ENCODE results near the gene FOXRED1.
"Not testable (repeated sequence)": the region's sequence is repeated elsewhere in the genome, so short reads cannot be mapped to it uniquely, and the experiment has no call there.

Gene FOXRED1

DNA sequence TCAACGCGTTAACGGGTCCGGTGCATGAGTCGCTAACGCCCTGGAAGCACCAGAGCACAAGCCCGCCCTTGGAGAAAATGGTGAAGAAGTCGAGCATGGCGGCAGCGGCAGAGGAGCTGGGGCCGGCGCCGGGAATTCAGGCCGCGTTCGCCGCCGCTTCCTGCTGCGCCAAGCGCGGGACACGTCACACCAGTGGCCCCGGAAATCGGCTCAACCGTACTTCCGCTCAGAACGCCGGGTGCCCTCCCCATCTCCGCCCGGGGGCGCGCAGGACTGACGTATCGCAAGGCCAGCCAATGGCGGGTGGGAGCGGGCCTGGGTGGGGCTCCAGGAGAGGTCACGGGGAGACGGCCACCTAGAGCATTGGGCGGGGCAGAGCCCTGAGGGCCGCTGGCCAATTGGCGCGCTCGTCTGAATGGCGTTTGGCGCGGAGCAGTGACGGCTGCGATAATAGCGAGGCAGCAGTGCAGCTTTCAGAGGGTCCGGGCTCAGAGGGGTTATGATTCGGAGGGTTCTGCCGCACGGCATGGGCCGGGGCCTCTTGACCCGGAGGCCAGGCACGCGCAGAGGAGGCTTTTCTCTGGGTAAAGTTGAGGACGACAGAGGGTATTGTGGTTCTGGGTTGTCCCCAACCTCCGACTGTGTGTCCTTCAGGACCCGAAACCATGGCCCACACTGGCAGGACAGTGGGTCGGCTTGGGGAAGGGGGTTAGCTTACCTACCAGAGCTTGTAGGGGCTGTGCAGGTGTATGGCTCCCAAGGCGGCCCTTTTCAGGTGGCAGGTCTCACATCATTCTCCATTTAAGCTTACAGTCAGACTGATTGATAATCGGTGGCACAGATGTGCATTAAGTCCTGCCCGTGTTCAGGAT lies at the start of gene FOXRED1, which contains the start of gene SRPRA:
Gene FOXRED1, plus strand, starts transcription at position 447 of the 872 bp plus-strand sequence. Its CDS starts 53 bp downstream, at position 500.
Gene SRPRA, minus strand, starts transcription at position 188 of the 872 bp plus-strand sequence. Its CDS starts 91 bp downstream, at position 97.
- peak; percentile 100 for DNase-seq

DNA sequence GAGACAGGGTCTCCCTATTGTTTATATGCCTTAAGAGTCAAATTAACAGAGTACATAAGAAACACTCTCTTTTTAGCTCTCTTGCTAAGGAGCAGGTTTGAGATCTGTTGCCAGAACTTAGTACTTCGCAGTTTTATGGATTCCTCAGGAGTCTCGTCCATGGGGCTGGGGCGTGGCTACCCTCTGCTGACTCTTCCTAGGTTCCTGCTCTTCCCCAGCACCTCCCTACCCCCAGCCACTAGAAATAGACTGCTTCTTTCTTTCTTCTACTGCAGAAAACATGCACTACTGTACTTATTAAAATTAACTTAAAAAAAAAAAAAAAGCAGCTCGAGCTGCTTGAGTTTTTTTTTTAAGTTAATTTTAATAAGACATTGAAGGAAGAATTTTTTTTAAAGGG lies 49.4 kb upstream of the FOXRED1 start:
- no peak for DNase-seq

DNA sequence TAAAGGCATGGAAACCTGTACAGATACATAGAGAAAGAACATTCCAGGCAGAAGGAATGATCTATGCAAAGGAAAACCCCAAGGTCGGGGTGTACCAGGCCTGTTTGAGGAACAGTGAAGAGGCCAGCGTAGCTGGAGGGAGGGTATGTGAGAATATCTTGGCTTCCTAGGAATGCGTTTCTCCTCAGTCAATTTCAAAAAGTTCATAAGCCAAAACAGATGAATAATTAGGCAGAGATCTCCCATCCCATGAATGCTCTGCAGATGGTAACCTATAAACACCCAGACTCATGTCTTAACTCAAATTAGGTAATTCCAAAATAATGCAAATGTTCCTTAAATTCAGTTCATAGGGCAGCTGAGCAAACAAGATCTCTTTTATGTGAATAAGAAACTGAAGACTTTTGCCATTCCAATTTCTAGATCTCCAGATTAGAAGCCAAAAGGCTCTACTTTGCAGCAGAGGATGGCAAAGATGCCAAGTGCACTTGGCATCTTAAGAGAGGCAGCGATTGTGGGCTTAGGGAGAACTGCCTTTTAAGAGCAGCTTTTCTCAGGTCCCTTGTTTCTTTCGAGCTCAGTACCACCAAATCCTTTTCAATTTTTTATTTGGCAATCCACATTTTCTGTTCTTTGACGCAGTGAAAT lies 44.2 kb upstream of the FOXRED1 start:
- DNase-seq, result no peak

DNA sequence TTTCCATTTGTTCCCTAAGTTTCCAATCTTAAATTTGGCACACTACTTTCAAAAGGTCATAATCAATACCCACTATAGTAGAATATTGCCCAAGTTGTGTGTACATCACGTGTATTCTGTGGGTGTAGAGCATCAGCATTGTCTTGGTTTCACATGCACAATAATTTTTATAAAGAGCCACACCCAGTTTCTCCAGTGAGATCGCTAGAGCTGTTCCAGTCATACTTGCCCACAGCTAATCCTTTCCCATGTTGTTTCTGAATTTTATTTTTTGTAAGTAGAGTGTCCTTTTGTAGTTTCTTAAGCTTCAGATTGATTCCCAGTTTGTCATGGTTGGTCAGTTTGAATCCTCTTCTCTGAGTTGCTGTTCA lies 43.7 kb upstream of the FOXRED1 start:
- no peak for DNase-seq

DNA sequence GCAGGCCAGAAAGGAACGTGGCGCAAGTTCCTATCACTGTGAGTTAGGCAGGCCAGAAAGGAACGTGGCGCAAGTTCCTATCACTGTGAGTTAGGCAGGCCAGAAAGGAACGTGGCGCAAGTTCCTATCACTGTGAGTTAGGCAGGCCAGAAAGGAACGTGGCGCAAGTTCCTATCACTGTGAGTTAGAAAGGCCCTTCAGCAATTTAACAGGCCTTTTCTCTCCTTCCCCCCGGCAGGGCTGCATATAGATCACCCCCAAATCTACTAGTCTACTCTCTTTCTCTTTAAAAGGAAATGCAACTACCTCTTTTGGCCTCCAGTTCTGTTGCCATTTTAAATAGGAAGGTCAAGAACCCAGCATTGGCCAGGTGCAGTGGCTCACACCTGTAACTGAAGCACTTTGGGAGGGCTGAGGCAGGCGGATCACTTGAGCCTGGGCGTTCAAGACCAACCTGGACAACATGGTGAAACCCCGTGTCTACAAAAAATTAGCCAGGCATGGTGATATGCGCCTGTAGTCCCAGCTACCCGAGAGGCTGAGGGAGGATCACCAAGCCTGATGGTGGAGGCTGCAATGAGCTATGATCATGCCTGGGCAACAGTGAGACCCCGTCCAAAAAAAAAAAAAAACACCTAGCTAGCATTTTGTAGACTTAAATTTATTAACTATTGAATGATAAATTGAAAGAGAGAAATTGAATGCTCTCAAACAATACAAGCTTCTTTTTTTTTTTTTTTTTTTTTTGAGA lies 42.4 kb upstream of the FOXRED1 start:
- DNase-seq, result no peak

DNA sequence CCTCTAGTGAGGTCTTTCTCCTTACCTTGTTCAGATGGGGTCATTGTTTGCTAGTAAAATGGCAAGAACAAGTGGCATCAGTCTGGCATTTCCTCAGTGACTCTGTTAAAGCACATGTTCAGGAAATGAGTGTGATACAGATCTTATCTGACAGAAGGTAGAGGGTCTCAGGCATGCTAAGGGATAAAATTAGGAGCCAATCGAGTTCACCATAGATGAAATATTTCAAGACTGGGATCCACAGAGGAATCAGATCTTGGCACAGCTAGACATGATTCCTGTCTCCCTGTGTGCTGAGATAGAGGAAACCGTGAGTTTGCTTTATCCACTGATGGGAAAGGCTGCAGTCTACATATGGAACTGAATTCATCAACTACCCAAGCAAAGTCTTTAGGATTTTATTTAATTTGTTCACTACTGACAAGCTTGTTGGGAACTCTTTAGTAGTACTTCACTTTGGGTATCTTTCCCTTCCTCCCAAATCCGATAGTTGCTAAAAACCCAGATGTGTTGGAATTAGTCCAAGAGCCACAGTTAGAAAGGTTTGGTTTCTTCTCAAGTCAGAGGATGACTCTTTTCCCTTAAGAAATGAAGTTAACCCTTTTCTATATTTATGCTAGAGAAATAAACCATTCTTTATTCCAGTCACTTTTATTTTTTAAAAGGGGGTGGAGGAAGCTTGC lies 39.0 kb upstream of the FOXRED1 start:
- no peak for DNase-seq

DNA sequence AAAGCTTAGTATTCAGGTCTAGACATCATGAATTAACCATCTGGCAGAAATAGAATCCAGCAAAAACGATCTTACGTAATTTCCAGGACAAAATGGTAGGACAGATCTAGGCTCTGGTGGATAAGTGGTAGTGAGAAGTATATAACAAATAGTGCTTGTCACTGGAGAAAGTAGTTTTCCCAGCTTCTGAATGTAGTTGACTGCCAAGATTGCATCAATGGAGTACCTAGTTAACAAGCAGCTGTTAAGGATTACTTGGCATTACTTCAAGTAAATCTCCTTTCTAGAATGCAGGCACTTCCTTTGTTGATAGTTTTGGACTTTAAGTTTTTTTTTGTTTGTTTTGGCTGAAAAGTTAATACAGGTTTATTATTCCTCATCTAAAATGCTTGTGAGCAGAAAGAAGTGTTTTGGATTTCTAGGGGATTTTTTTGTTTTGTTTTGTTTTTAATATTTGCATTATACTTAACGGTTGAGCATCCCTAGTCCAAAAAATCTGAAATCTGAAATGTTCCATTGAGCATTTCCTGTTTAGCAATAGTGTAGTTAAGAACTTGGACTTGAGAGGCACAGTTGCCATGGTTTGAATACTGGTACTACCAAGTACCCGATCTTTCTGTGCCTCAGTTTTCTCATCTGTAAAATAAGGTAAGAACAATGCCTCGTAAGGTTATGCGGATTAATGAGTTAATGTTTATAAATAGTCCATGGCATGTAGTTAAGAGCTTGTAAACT lies 37.1 kb upstream of the FOXRED1 start:
- no peak for DNase-seq

DNA sequence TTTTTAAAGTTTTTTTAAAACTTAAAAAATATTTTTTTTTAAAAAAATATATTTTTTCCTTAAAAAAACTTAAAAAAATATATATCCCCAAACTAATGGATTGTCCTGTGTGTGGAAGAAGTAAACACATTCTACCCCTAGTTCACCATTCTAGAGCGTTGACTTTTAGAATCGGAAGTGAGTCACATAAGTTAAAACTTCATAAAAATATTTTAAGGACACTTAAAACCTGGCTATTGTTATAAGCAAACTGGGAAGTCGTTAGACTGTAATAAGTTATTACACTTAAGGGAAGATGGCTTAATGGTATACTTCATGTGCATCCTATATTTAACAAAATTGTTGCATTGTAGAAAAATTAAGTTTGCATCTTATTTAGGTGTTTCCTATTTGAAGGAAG lies 36.3 kb upstream of the FOXRED1 start:
- DNase-seq, result no peak

DNA sequence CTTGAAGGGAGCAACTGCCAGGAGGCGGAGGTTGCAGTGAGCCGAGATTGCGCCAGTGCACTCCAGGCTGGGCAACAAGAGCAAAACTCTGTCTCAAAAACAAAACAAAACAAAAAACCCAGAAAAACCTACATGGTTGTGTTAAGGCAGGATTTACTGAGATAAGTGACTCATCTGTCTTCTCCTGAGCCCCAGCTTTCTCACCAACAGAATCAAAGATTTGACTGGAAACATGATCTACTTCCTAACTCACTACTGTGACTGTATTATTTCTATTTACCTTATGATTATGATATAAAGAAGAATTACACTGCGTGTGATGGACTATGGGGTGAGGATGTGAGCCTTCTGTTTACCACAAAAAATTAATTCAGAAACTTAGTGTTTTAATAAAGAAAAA lies 35.6 kb upstream of the FOXRED1 start:
- no peak for DNase-seq

DNA sequence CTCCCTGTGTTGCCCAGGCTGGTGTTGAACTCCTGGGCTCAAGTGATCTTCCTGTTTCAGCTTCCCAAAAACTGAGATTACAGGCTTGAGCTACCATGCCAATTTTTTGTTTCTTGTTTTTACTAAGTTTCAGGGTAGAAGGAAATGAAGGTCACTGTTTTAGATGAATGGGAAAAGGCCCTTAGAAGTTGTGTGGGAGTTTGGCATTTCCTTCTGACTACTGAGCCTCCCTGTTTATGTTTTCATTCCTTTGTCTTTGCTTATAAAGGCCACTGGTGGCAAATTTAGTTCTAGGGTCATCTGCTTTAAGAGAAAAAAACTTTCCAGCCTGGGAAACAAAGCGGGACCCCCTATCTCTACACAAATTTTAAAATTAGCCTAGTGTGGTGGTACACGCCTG lies 22.3 kb upstream of the FOXRED1 start:
- DNase-seq, result no peak

DNA sequence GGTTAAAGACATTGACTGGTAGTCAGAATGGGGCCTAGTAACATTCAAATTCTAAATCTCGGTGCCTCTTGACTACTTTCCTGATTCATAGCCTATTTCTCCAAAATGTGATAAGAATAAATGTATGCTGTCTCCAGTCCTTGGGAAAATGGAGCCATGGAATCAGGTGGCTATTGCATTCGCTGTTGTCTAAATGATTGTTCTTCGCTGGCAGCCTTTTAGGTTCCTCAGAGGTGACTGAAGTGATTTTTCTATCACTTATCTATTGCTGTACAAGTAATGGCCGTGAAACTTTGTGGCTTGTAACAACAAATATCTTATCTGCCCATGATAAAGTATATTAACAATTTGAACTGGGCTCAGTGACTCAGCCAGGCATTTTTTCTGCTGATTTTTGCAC lies 15.7 kb upstream of the FOXRED1 start:
- DNase-seq, result no peak

DNA sequence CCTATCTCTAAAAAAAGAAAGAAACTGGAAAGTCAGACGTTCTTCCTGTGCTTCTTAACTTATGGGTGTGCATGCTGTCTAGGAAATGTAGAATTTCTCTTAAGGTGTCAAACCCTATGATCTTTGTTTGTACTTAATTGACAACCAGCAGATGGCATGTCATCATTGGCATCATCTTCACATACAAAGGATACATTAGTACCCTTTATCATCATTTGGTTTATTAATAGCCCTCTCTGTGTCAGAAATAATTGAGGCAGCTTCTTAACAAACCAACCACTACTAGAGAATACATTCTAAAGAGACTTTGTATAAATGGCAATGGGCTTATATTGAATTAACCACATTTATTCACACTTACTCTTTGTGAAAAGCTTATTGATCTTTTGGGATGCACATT lies 14.1 kb upstream of the FOXRED1 start:
- DNase-seq, result no peak

DNA sequence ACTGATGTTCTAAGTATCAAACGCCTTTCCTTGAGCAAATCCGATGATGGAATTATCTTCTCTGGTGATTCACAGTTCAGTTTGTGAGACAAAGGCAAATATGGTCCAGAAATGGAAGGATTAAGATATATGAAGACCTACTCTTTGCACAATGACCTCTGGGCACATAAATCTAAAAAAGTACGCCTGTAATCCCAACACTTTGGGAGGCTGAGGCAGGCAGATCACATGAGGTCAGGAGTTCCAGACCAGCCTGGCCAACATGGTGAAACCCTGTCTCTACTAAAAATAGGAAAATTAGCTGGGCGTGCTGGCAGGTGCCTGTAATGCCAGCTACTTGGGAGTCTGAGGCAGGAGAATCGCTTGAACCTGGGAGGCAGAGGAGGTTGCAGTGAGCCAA lies 13.4 kb upstream of the FOXRED1 start:
- DNase-seq, result not testable (repeated sequence)

DNA sequence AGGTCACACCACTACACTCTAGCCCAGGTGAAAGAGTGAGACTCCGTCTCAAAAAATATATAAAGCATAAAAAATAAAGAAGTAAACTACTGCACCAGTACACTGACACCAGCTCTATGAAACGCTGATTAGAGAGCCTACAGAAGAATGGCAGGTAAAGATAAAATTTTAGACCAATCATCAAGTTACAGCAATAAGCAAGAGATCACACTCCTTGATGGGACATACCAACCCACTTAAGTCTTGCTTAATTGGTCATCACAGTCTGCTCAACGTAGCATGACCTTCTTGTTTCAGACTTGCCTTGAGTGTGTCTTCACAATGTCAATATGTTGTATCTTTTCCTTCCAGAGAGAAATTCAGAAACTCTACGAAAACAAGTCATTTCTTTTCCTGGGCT lies 12.7 kb upstream of the FOXRED1 start:
- no peak for DNase-seq

DNA sequence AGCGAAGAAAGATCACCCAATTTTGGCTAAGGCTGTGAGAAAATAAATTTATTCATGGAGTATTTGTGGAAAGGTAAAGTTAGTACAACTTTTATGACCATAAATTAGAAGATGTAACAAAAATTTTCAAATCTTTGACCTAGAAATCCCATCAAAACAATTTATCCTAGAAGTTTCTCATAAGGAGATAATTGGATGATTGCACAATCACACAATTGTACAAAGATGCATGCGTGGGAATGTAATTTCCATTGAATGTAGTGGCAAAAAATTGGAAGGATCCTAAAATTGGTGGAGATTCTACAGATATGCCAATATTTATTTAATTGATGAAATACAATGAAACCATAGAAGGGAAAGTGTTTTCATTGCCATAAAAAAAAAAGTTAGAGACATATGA lies 11.8 kb upstream of the FOXRED1 start:
- no peak for DNase-seq

DNA sequence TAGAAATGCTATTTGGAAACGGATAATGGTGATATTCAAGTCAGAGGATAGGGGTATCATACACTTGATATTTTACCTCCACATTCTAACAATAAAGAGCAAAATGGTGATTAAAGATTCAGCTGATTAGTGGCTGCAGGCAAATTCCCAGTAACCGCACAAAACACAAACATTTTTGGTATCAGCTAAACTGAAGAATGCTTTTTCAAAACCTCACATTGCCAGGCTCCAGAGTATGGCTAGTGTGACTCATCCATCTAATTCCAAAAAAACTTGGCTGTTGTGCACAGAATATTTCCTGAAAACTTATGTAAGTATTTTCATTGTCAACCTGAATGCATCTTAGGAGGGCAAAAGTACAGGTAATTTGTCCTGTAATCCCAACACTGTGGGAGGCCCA lies 11.2 kb upstream of the FOXRED1 start:
- DNase-seq, result no peak

DNA sequence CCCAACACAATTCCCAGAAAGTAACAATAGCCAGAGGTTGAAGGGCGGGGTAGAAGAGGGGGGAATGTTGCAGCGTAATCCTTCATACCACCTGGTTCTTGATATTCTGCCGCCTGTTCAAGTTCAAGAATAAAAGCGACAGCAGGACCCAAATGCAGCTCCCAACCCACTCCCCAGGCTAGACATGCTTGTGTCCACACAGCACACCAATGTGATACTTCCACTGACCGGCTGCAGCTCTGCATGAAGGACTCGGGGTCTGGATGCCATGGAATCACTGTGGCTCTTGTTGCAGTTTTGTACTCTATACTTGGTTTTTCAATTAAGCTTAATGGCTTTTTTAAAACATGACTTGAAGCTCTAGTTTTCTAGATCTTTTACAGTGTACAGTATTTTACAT lies 6.7 kb upstream of the FOXRED1 start:
- no peak for DNase-seq

DNA sequence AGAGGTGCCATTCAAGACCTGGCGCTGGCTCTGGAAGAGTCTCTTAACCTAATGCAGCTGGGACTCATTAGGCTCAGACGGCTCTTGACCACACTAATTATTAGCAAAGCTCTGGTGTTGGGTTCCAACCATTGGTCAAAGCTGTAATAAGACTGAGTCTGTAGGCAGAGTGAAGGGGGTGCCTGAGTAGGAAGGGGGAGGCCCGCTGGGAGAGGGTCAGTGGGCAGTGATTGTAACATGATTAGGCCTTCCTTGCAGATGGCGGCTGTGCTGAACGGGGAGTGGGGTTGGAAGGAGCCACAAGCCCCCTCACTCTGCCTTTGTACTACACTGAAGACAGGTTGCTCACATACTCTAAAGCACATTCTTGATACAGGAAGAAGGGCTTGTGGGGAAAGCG lies 5.5 kb upstream of the FOXRED1 start:
- DNase-seq, result no peak

DNA sequence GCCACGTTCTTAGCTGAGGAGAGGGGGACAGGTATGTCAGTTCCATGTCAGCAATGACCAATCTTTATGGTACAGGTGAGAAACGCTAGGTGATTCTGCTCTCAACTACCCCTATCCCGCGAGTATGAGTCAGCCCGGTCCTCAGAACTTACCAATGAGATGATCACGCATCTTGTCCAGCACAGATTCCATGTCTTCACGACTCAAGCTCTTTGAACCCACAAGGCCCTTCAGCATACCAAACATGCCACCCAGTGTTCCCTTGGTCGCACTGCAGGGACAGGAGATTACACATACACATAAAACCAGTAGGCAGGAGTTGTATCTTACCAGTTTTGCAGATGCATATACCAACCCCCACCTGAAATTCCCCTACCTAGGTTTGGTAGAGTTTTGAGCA lies 3.1 kb upstream of the FOXRED1 start:
- DNase-seq, result no peak

DNA sequence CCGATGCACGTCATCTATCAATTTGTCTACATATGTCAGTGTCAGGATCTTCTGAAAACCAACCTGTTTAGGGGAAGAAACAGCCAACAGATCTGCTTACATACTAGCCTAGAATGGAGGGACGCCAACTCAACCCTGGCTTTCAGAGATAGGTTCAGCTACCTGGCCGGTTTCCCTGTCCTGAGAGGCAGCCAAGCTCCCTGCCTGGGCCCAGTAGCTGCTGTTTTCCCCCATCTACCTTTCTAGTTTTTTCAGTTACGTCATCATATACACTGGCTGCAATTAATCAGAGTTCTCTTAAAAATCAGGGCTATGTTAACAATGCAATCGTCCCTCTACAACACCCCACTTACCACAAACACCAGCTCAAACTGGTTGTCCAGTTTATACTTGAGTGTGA lies 1.3 kb upstream of the FOXRED1 start:
- no peak for DNase-seq

DNA sequence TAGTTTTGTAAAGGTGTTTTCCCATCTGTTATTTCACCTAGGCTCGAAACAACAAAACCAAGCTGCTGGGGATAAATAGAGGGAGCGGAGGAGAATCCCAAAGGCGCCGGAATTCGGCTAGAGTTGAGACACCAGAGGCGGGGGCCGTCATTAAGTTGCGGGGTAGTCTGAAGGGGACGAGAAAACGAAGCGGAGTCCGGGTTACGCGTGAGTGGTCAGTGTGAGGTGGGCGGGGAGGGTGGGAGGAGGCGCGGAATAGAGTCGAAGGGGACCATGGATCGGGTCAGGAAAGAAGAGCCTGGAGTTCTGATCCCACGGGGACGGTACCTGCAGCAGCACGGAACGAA lies 620 bp upstream of the FOXRED1 start:
- no peak for DNase-seq

DNA sequence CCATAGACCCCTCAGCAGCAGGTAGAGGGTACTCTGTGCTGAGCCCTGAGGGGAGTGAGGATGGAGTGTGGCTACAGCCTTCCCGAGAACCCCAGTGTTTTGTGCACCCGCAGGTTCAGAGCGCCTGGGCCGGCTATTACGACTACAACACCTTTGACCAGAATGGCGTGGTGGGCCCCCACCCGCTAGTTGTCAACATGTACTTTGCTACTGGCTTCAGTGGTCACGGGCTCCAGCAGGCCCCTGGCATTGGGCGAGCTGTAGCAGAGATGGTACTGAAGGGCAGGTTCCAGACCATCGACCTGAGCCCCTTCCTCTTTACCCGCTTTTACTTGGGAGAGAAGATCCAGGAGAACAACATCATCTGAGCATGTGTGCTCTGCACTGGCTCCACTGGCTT lies 8.4 kb downstream of the FOXRED1 start:
- DNase-seq, result no peak

DNA sequence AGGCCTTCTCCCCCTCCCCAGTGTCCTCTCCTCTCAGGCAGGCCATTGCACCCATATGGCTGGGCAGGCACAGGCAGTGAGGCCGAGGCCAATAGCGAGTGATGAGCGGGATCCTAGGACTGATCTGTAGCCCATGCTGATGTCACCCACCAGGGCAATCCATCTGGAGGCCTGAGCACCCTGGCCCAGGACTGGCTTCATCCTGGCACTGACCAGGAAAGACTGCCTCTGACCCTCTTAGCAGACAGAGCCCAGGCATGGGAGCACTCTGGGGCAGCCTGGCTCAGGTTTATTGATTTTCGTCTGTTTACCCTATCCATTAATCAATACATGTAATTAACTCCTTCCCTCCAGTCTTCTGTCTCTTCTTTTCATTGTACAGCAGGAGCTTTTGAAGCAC lies 8.8 kb downstream of the FOXRED1 start:
- DNase-seq, result no peak
